NCI-H1105 (cell line): ENCODE data around the gene SPIRE1.
"Not testable (repeated sequence)": the region's sequence is repeated elsewhere in the genome, so short reads cannot be mapped to it uniquely, and the experiment has no call there.

ENCODE experiments used
- DNase-seq: peaks from one replicate; lab custom pipeline; 2025; lab: John Stamatoyannopoulos, UW

The SPIRE1 gene

GRCh38 chr18:12598181-12598930 lies 59.6 kb downstream of the SPIRE1 start:
- DNase-seq, result no peak

- DNase-seq, result no peak
Observed at GRCh38 chr18:12597760-12598159, 60.1 kb downstream of the SPIRE1 start.

GRCh38 chr18:12595571-12596255 lies 62.2 kb downstream of the SPIRE1 start:
- DNase-seq, result no peak

DNA sequence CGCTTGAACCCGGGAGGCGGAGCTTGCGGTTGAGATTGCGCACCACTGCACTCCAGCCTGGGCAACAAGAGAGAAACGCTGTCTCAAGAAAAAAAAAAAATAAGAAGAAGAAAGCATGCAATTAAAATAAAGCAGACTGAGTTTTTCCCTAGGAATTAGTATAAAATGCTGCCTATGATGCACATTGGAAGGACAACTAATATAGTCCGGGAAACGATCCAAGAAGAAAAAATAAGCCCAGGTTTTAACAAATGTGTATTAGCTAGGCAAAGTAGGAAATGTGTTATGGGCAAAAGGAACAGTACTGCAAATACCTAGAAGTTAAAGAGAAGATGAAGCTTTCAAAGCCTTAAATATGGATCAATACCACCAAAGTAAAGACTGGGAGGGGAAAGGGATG lies 64.0 kb downstream of the SPIRE1 start:
- DNase-seq, result no peak

- DNase-seq, result no peak
Observed at GRCh38 chr18:12592597-12593127, 65.2 kb downstream of the SPIRE1 start.

DNA sequence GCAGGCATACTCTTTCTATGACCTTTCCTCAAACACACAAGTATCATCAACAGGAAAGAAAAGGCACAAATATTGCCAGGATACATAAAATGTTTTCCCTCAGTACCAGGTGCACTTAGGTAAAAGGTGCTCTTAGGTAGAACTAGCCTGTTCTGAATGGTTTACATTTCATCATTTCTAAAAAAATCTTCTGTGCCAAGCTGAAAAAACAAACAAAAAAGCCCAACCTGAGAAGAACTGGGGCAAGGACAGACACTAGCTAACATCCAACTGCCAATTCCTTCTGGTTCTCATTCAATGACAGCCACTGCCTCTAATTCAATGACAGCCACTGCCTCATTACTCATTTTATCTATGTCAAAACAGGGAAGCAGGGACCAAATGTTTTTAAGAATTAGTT lies 68.5 kb downstream of the SPIRE1 start:
- DNase-seq, result no peak

DNA sequence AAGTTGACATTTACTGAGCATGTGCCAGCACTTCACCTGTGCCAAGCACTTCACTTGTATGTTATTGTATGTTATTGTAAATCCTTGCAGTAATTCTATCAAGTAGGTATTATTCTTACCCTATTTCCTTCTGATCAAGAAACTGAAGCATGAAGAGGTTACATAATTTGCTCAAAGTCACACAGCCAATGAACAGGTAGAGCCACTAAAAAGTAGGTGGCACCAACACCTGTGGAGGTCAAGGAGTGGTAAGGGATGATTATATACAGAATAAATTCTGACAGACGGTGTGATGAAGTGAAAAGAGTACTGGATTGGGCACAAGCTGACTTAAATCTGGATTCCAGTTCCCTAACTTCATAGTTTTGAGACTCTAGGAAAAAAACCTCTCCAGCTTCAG lies 71.0 kb downstream of the SPIRE1 start:
- DNase-seq, result no peak

DNA sequence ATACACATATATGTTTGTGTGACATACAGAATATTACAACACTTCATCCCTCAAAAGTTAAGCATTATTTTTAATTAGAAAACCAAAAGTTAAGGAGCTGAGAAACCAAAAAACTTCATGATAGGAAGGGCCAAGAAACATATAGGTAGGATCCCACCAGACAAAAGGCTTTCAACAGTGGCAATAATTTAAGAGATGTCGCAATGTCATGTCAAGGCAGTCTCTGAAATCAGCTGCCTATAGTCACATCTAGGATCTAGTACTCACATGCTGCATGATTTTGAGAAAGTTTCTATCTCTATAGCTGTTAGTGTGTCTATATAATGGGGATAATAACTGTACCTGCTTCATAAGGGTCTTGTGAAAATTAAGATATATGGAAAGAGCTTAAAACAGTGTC lies 72.7 kb downstream of the SPIRE1 start:
- no peak for DNase-seq

DNA sequence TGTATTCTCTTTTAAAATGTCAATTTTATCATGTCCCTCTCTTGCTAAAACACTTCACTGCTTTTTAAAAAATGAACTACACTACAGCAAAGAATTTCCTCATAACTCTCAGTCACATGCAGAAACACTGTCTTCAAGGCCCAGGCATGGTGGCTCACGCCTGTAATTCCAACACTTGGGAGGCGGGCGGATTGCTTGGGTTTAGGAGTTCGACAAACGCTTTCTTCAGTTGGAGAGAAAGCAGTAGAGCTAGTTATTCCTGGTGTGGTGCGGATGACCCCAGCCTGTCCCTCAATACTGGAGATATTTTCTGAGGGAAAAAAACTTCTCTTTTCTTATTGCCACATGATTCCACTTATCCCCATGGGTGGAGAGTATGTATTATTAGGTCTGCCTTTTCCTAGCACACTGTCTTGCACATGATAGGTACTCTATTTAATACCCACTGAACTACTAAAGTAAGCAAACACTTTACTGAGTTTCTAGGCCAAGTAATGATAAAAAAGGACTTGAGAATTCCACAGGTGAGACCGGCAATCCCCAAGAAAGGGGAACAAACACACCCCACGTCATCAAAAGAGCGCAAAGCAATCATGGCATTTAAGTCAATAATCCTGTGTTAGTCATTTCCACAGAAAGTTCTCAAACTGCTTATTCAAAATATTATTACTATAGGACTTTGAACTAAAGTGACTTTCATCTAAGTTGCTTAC lies 77.1 kb downstream of the SPIRE1 start:
- no peak for DNase-seq

GRCh38 chr18:12579775-12580174 lies 78.1 kb downstream of the SPIRE1 start:
- DNase-seq, result no peak

DNA sequence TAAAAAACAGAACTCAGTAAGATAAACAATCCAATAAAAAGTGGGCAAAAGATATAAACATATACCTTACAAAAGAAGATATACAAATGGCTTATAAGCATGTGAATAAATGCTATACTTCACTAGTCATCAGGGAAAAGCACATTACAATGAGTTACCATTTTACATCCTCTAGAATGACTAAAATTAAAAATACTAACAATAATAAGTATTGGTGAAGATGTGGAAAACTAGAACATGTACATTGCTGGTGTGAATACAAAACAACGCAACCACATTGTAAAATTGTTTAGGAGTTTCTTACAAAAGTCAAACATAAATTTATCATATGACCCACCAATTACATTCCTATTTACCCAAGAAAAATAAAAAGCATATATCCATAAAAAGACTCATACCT lies 80.1 kb downstream of the SPIRE1 start:
- DNase-seq, result no peak

DNA sequence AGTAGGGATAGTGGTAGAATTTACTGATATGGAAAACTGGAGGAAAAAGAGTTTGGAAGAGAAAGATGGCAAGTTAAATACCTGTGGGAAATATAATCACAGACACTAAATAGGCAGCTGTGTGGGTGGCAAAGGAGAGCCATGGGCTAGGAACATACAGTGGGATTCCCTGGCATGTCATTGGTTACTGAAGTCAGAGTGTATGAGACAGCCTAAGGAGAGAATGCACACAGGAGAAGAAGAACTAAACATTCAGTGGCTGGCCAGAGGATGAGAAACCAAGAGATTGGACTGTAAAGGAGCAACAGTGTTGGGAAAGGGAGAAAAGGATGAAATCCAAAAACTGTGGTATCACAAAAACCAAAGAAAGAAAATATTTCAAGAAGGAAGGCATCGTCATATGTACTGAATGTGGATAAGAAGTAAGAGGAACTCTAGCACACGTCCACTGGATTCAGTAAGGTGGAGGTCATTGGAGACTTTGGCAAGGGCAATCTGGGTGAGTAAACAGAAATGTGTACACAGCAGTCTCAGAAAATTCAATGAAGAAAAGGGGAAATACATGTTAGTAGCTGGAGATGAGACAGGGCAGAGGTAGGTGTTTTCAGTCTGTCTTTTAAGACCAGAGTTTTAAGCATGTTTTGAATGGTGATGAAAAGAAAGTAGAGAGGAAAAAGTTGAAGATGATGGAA lies 83.3 kb downstream of the SPIRE1 start:
- no peak for DNase-seq

- DNase-seq, result no peak
Observed at GRCh38 chr18:12571630-12572029, 86.3 kb downstream of the SPIRE1 start.

- DNase-seq, result no peak
Observed at GRCh38 chr18:12569791-12570190, 88.1 kb downstream of the SPIRE1 start.

DNA sequence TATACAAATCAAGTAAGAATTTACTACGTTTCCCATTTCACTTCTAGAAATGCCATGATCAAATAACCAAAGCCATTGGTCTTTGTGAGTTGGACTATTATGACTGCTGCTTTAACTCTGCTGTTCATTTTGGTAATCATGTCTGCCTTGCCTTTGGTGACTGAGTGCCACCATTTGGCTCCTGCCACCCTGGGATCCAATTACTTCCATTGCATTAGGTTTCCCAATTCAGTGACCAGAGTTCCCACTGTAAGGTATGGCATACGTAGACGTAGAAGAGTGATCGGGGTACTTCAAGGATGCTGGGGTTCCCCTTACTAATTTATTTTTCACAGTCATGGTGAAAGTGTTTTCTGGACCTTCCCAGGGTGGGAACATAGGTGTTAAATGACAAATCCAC lies 90.1 kb downstream of the SPIRE1 start:
- no peak for DNase-seq

GRCh38 chr18:12564861-12565260 lies 93.0 kb downstream of the SPIRE1 start:
- no peak for DNase-seq

GRCh38 chr18:12564378-12564777 lies 93.5 kb downstream of the SPIRE1 start:
- no peak for DNase-seq

GRCh38 chr18:12560600-12560999 lies 97.3 kb downstream of the SPIRE1 start:
- DNase-seq, result not testable (repeated sequence)

DNA sequence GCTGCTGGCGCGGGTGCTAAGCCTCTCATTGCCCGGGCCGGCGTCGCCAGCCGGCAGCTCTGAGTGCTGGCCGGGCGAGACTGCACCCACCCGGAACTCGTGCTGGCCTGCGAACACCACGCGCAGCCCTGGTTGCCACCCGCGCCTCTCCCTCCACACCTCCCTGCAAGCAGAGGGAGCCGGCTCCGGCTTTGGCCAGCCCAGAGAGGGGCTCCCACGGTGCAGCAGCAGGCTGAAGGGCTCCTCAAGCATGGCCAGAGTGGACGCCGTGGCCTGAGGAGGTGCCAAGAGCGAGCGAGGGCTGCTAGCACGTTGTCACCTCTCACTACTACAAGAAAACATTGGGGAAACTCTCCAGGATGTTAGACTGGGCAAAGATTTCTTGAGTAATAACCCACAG lies 98.6 kb downstream of the SPIRE1 start:
- no peak for DNase-seq

GRCh38 chr18:12556946-12557806 lies 100.7 kb downstream of the SPIRE1 start:
- no peak for DNase-seq

- DNase-seq, result no peak
Observed at GRCh38 chr18:12554796-12555388, 103.0 kb downstream of the SPIRE1 start.
